ENCODE measurements around the gene EFEMP1. TPM values are rescaled to one million over a fixed set of nuclear protein-coding genes. Genes with fewer than 3 reads are reported as not detected.

The EFEMP1 gene
- total and polyA plus RNA-seq, 9 of the 15 experiments (the other 6 are each of a cell fraction or from before 2014, with no cell fraction given), result 0.05 to 6.2 (median 0.22) TPM

DNA sequence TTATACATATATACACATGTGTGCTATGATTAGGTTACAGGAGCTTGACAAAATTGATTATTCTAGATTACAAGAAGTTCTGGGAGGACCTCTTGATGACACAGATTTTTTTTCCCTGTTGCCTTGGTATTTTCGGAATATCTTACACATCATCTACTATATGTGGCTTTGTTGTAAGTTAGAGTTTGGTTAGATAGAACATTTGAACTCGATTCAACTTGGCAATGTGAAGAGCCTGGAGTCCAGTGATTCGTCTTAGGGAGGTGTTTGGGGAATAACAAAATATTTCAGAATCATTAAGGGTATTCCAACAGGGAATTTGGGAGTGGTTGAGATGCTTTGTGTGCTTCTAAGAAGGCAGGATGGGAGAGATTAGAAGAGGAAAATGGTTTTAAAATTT lies 39.3 kb upstream of the EFEMP1 start:
- TF ChIP-seq CHD2 (IDR thresholded peaks at IDR 0.05; ENCODE audit: low read depth, low read length) (no peak), FOXK2 (conservative IDR thresholded peaks at IDR 0.05 in 1 of 2, IDR thresholded peaks at IDR 0.05 in 1 of 2; ENCODE audit: low read depth in 2 of 2) (no peak), CAMTA2 (CRISPR knock-in tag; conservative IDR thresholded peaks at IDR 0.05) (no peak), SMAD4 (CRISPR knock-in tag; conservative IDR thresholded peaks at IDR 0.05) (no peak), IFI16 (CRISPR knock-in tag; IDR thresholded peaks at IDR 0.05) (no peak), FOXA3 (CRISPR knock-in tag; conservative IDR thresholded peaks at IDR 0.05 in 1 of 2, IDR thresholded peaks at IDR 0.05 in 1 of 2) (no peak), RBM25 (IDR thresholded peaks at IDR 0.05; ENCODE audit: low read depth, low read length, severe bottlenecking) (no peak), POLR2AphosphoS5 (IDR thresholded peaks at IDR 0.05; ENCODE audit: control insufficient read depth, insufficient read depth, low read depth, low read length) (no peak), ZNF354B (CRISPR knock-in tag; IDR thresholded peaks at IDR 0.05) (no peak), CCAR2 (IDR thresholded peaks at IDR 0.05; ENCODE audit: low read depth, low read length) (no peak), TEAD2 (tag; IDR thresholded peaks at IDR 0.05) (no peak), NR1H2 (CRISPR knock-in tag; IDR thresholded peaks at IDR 0.05) (no peak), EP300 (IDR thresholded peaks at IDR 0.05; ENCODE audit: low read length) (no peak)
- TF ChIP-seq, protein P1, sequence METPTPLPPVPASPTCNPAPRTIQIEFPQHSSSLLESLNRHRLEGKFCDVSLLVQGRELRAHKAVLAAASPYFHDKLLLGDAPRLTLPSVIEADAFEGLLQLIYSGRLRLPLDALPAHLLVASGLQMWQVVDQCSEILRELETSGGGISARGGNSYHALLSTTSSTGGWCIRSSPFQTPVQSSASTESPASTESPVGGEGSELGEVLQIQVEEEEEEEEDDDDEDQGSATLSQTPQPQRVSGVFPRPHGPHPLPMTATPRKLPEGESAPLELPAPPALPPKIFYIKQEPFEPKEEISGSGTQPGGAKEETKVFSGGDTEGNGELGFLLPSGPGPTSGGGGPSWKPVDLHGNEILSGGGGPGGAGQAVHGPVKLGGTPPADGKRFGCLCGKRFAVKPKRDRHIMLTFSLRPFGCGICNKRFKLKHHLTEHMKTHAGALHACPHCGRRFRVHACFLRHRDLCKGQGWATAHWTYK (CRISPR knock-in tag; IDR thresholded peaks at IDR 0.05), result no peak
- TF ChIP-seq, protein P2, sequence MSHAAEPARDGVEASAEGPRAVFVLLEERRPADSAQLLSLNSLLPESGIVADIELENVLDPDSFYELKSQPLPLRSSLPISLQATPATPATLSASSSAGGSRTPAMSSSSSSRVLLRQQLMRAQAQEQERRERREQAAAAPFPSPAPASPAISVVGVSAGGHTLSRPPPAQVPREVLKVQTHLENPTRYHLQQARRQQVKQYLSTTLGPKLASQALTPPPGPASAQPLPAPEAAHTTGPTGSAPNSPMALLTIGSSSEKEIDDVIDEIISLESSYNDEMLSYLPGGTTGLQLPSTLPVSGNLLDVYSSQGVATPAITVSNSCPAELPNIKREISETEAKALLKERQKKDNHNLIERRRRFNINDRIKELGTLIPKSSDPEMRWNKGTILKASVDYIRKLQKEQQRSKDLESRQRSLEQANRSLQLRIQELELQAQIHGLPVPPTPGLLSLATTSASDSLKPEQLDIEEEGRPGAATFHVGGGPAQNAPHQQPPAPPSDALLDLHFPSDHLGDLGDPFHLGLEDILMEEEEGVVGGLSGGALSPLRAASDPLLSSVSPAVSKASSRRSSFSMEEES (CRISPR knock-in tag; IDR thresholded peaks at IDR 0.05), result no peak
- TF ChIP-seq, protein P3, sequence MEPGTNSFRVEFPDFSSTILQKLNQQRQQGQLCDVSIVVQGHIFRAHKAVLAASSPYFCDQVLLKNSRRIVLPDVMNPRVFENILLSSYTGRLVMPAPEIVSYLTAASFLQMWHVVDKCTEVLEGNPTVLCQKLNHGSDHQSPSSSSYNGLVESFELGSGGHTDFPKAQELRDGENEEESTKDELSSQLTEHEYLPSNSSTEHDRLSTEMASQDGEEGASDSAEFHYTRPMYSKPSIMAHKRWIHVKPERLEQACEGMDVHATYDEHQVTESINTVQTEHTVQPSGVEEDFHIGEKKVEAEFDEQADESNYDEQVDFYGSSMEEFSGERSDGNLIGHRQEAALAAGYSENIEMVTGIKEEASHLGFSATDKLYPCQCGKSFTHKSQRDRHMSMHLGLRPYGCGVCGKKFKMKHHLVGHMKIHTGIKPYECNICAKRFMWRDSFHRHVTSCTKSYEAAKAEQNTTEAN (CRISPR knock-in tag; IDR thresholded peaks at IDR 0.05), result no peak
- TF ChIP-seq, protein P4, sequence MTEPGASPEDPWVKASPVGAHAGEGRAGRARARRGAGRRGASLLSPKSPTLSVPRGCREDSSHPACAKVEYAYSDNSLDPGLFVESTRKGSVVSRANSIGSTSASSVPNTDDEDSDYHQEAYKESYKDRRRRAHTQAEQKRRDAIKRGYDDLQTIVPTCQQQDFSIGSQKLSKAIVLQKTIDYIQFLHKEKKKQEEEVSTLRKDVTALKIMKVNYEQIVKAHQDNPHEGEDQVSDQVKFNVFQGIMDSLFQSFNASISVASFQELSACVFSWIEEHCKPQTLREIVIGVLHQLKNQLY (CRISPR knock-in tag; conservative IDR thresholded peaks at IDR 0.05), result no peak
- Histone ChIP-seq H3K4me1 (replicated peaks in 1 of 2; ENCODE audit: control insufficient read depth in 2 of 2, insufficient read depth in 2 of 2, low read length in 2 of 2) (no peaks in the 10 kb centered on the region; a peak in 1 of 5 replicates), H3K9me3 (replicated peaks; ENCODE audit: control insufficient read depth, insufficient read depth, low read depth, low read length) (no peaks in the 10 kb centered on the region), H2AFZ (ENCODE audit: low read depth, low read length) (no peak overlapping the region), H3K27me3 (ENCODE audit: control insufficient read depth in 2 of 2, insufficient read depth in 2 of 2, low read length in 2 of 2) (no peaks in the 10 kb centered on the region; a peak in 1 of 5 replicates), H3K36me3 (ENCODE audit: control insufficient read depth, insufficient read depth, low read length) (no peaks in the 10 kb centered on the region), H3K4me2 (ENCODE audit: insufficient read depth, low read length) (no peak overlapping the region), H3K79me2 (ENCODE audit: control insufficient read depth, insufficient read depth, low read length) (no peaks in the 10 kb centered on the region), H3K9ac (ENCODE audit: insufficient read depth in 1 of 2, low read depth in 2 of 2, low read length in 2 of 2) (no peak overlapping the region), H3K4me3 (no peak overlapping the region), H3K27ac (ENCODE audit: extremely low read depth, low read depth, low read length) (no peak overlapping the region), H4K20me1 (replicated peaks; ENCODE audit: control insufficient read depth, insufficient read depth, low read length) (no peaks in the 10 kb centered on the region), H3K9me1 (ENCODE audit: control insufficient read depth, insufficient read depth, low read length) (no peaks in the 10 kb centered on the region)
- in situ Hi-C loops (cut with MboI) (loop anchor here (25.0 kb wide), 1 partner anchor 1549 kb away; no protein-coding TSS in a partner anchor), intact Hi-C loops (cut with micrococcal nuclease) (loop anchor here (5.0 to 10.0 kb wide), 2 partner anchors 172 to 191 kb away; no protein-coding TSS in a partner anchor)
- DNase-seq (ENCODE audit: extremely low read depth in 1 of 4, low spot score in 3 of 4) (no peak), ATAC-seq (no peak), FAIRE-seq (no peak)
- CTCF ChIA-PET (ENCODE audit: low intra/inter-chr PET ratio), result interaction anchor here (1.1 kb wide), 1 partner anchor 191 kb away, joined by 4 read pairs; no protein-coding TSS in a partner anchor
- WGBS (ENCODE audit: insufficient coverage, low coverage, missing lambda C conversion rate), result 2% methylated on average over 3 of the region's 3 CpGs
- POLR2A ChIA-PET, result no interaction called here
- no TSS peak for BruUV-seq (replicated peaks)

All from K562 (cell line).